H1 (cell line): ENCODE data around the gene CFAP74. TPM values are rescaled to one million over a fixed set of nuclear protein-coding genes. Genes with fewer than 3 reads are reported as not detected.

Experiments used
- CTCF ChIA-PET: fragments of 300-600 bp; sonication (Branson Sonifier 250); formaldehyde crosslinking; loops from one replicate; lab custom pipeline; 2021; ENCODE audit not compliant: partially characterized antibody; lab: Charles Lee
- POLR2A ChIA-PET: fragments of 300-600 bp; sonication (Branson Sonifier 250); formaldehyde crosslinking; loops from one replicate; lab custom pipeline; 2021; ENCODE audit warnings: inconsistent platforms; ENCODE audit not compliant: partially characterized antibody; lab: Charles Lee
- DNase-seq, 2 experiments: peaks; one replicate each; pipeline versions ENCODE4 v3.0.0 to v3.0.0-alpha.2; 2010 to 2022; ENCODE audit warnings: low spot score in 2 of 2, low read depth in 1 of 2, mixed read lengths in 1 of 2
- FAIRE-seq: peaks from 2 replicates; lab custom pipeline; 2011; peaks lifted over from hg19 to GRCh38; lab: Jason Lieb, UNC
- H2AFZ ChIP-seq: 2 replicates; pipeline ENCODE4 v1.8.1; 2012; ENCODE audit warnings: low read length, inconsistent platforms
- H2AK5ac ChIP-seq: 2 replicates; pipeline ENCODE4 v1.6.1; 2013; ENCODE audit warnings: low read depth, low read length
- H2BK120ac ChIP-seq: replicated peaks from 2 replicates; pipeline ENCODE3; 2013; ENCODE audit warnings: low read depth, low read length, inconsistent platforms
- H2BK12ac ChIP-seq: 2 replicates; pipeline ENCODE4 v1.6.1; 2013; ENCODE audit warnings: low read depth, low read length
- H2BK15ac ChIP-seq: 2 replicates; pipeline ENCODE4 v1.6.1; 2013; ENCODE audit warnings: low read length
- H2BK20ac ChIP-seq: 2 replicates; pipeline ENCODE4 v1.6.1; 2013; ENCODE audit warnings: low read length
- H2BK5ac ChIP-seq: 2 replicates; pipeline ENCODE4 v1.6.1; 2013; ENCODE audit warnings: low read depth, low read length
- H3K14ac ChIP-seq: 2 replicates; pipeline ENCODE4 v1.6.1; 2013; ENCODE audit warnings: inconsistent platforms; ENCODE audit not compliant: insufficient read length
- H3K18ac ChIP-seq: 2 replicates; pipeline ENCODE4 v1.6.1; 2013; ENCODE audit warnings: low read length; ENCODE audit errors: extremely low read depth
- H3K23ac ChIP-seq: 2 replicates; pipeline ENCODE4 v1.6.1; 2013; ENCODE audit warnings: inconsistent platforms; ENCODE audit not compliant: insufficient read length
- H3K23me2 ChIP-seq: 2 replicates; pipeline ENCODE4 v1.6.1; 2013; ENCODE audit warnings: low read depth, low read length
- H3K27ac ChIP-seq: 2 replicates; pipeline ENCODE4 v1.6.1; 2011; ENCODE audit warnings: low read depth, low read length, inconsistent platforms
- H3K27me3 ChIP-seq, 4 experiments: replicated peaks in 1 of 4; 1 replicate in 1 of 4; 2 replicates in 3 of 4; pipeline versions ENCODE4 v1.6.1 to v1.8.1; 2011 to 2013; ENCODE audit warnings: low read length in 3 of 4, mild to moderate bottlenecking in 3 of 4, inconsistent platforms in 2 of 4, mixed read lengths in 2 of 4, moderate library complexity in 1 of 4; ENCODE audit not compliant: control insufficient read depth in 3 of 4, insufficient read depth in 3 of 4; ENCODE audit errors: extremely low read depth in 1 of 4
- H3K36me3 ChIP-seq, 4 experiments: 2 replicates each; pipeline versions ENCODE4 v1.6.1 to v1.8.1; 2011 to 2013; ENCODE audit warnings: mild to moderate bottlenecking in 4 of 4, low read length in 3 of 4, moderate library complexity in 2 of 4, control low read depth in 1 of 4, inconsistent platforms in 1 of 4; ENCODE audit not compliant: insufficient read depth in 4 of 4, control insufficient read depth in 2 of 4
- H3K4ac ChIP-seq: replicated peaks from 2 replicates; pipeline ENCODE3; 2013; ENCODE audit warnings: low read length, low read depth, mixed read lengths, inconsistent platforms; ENCODE audit not compliant: insufficient read length
- H3K4me1 ChIP-seq, 4 experiments: replicated peaks in 1 of 4; 1 replicate in 1 of 4; 2 replicates in 3 of 4; pipeline versions ENCODE4 v1.6.1 to v1.8.1; 2011 to 2013; ENCODE audit warnings: low read length in 3 of 4, inconsistent platforms in 2 of 4, mixed read lengths in 1 of 4; ENCODE audit not compliant: insufficient read depth in 4 of 4, control insufficient read depth in 3 of 4
- H3K4me2 ChIP-seq, 2 experiments: 2 replicates each; pipeline versions ENCODE4 v1.6.1 to v1.8.1; 2011 to 2013; ENCODE audit warnings: low read depth in 2 of 2, low read length in 2 of 2, control low read depth in 1 of 2, inconsistent platforms in 1 of 2, mild to moderate bottlenecking in 1 of 2; ENCODE audit not compliant: insufficient read depth in 1 of 2
- H3K4me3 ChIP-seq, 4 experiments: fragments of 200-600, 300-600 bp in 1 of 4; sonication (generic), shearing (Covaris generic), sonication (Bioruptor Twin) in 1 of 4; 2 replicates each; pipeline versions ENCODE4 v1.5.1 to v1.8.1; 2011 to 2016; ENCODE audit warnings: low read length in 4 of 4, low read depth in 3 of 4, control low read depth in 2 of 4, inconsistent platforms in 2 of 4, mild to moderate bottlenecking in 2 of 4, mixed read lengths in 1 of 4, moderate library complexity in 1 of 4; ENCODE audit not compliant: insufficient read depth in 2 of 4; ENCODE audit errors: extremely low read depth in 1 of 4
- H3K56ac ChIP-seq: replicated peaks from 2 replicates; pipeline ENCODE3; 2013; ENCODE audit warnings: low read depth, mild to moderate bottlenecking, mixed read lengths, low read length, inconsistent platforms; ENCODE audit not compliant: insufficient read length
- H3K79me1 ChIP-seq: 2 replicates; pipeline ENCODE4 v1.6.1; 2013; ENCODE audit warnings: low read depth, low read length, control low read depth
- H3K79me2 ChIP-seq, 2 experiments: 2 replicates each; pipeline versions ENCODE4 v1.6.1 to v1.8.1; 2012 to 2013; ENCODE audit warnings: low read length in 2 of 2, mild to moderate bottlenecking in 2 of 2, inconsistent platforms in 1 of 2; ENCODE audit not compliant: insufficient read depth in 2 of 2, control insufficient read depth in 1 of 2
- H3K9ac ChIP-seq, 4 experiments: replicated peaks in 1 of 4; 1 replicate in 1 of 4; 2 replicates in 3 of 4; pipeline versions ENCODE4 v1.6.1 to v1.8.1; 2011 to 2013; ENCODE audit warnings: low read depth in 3 of 4, low read length in 3 of 4, control low read depth in 2 of 4, mild to moderate bottlenecking in 2 of 4, moderate library complexity in 2 of 4, inconsistent platforms in 1 of 4; ENCODE audit errors: extremely low read depth in 1 of 4
- H3K9me3 ChIP-seq, 2 experiments: 2 replicates each; pipeline versions ENCODE4 v1.6.1 to v1.8.1; 2012 to 2013; ENCODE audit warnings: mild to moderate bottlenecking in 2 of 2, moderate library complexity in 2 of 2, control low read depth in 1 of 2, inconsistent platforms in 1 of 2, low read depth in 1 of 2, low read length in 1 of 2, mixed read lengths in 1 of 2; ENCODE audit not compliant: insufficient read depth in 2 of 2
- H4K20me1 ChIP-seq, 2 experiments: replicated peaks in 1 of 2; 2 replicates each; pipeline versions ENCODE3 to v1.8.1; 2011 to 2013; ENCODE audit warnings: inconsistent platforms in 2 of 2, low read length in 2 of 2, mild to moderate bottlenecking in 1 of 2; ENCODE audit not compliant: insufficient read depth in 2 of 2, control insufficient read depth in 1 of 2
- H4K5ac ChIP-seq: 2 replicates; pipeline ENCODE4 v1.6.1; 2013; ENCODE audit warnings: low read length, low read depth, mixed read lengths, inconsistent platforms; ENCODE audit not compliant: insufficient read length
- H4K8ac ChIP-seq: 2 replicates; pipeline ENCODE4 v1.8.0; 2013; ENCODE audit warnings: mild to moderate bottlenecking, moderate library complexity, low read length, inconsistent platforms; ENCODE audit not compliant: insufficient read depth; ENCODE audit errors: extremely low read depth
- H4K91ac ChIP-seq: replicated peaks from 2 replicates; pipeline ENCODE3; 2013; ENCODE audit warnings: low read length, mixed read lengths, inconsistent platforms; ENCODE audit not compliant: insufficient read length
- ASH2L ChIP-seq: fragments of 200-600, 300-600 bp; sonication (generic); IDR thresholded peaks from one replicate; pipeline ENCODE4 v1.7.1; 2017; ENCODE audit warnings: low read length
- ATF3 ChIP-seq: IDR thresholded peaks from 2 replicates; pipeline ENCODE4 v1.6.1; 2011; ENCODE audit warnings: low read depth, mild to moderate bottlenecking, low read length; ENCODE audit not compliant: insufficient read depth
- BRCA1 ChIP-seq: IDR thresholded peaks from 2 replicates; pipeline ENCODE4 v1.6.1; 2012; ENCODE audit warnings: low read depth, low read length, improper control_type of control experiment
- CHD1 ChIP-seq: IDR thresholded peaks from 2 replicates; pipeline ENCODE4 v1.6.1; 2012; ENCODE audit warnings: low read depth, low read length, improper control_type of control experiment
- CHD2 ChIP-seq: IDR thresholded peaks from 2 replicates; pipeline ENCODE4 v1.6.1; 2012; ENCODE audit warnings: low read length, improper control_type of control experiment
- CTBP2 ChIP-seq: IDR thresholded peaks from 2 replicates; pipeline ENCODE4 v1.7.0; 2011; ENCODE audit warnings: borderline replicate concordance, mild to moderate bottlenecking, moderate library complexity, mixed read lengths, low read length; ENCODE audit not compliant: insufficient read depth, insufficient read length
- HDAC6 ChIP-seq: IDR thresholded peaks from one replicate; pipeline ENCODE4 v1.7.1; 2012; ENCODE audit warnings: low read depth, mild to moderate bottlenecking, inconsistent platforms, low read length, moderate library complexity
- NRF1 ChIP-seq: IDR thresholded peaks from 2 replicates; pipeline ENCODE4 v1.6.1; 2011; ENCODE audit warnings: mild to moderate bottlenecking, low read depth, low read length, improper control_type of control experiment
- TAF7 ChIP-seq: optimal IDR thresholded peaks from 2 replicates; pipeline ENCODE3; 2011; ENCODE audit warnings: low read depth, mild to moderate bottlenecking, inconsistent platforms, low read length, moderate library complexity, borderline replicate concordance
- WGBS, 2 experiments: shearing (Covaris generic) in 1 of 2; methylation state at CpG; one replicate each; pipeline versions ENCODE4 v1.1.6 to v1.1.7; 2013 to 2015; ENCODE audit warnings: low lambda C conversion rate in 2 of 2, mixed read lengths in 2 of 2, inconsistent platforms in 1 of 2, low coverage in 1 of 2, missing lambda C conversion rate in 1 of 2; ENCODE audit not compliant: insufficient replicate concordance in 2 of 2, insufficient coverage in 1 of 2, insufficient read length in 1 of 2; ENCODE audit errors: extremely low coverage in 1 of 2, missing lambda C conversion rate in 1 of 2; 5-methylcytosine and 5-hydroxymethylcytosine counted together
- polyA plus RNA-seq, 7 experiments: library from polyadenylated mRNA; depleted of rRNA in 3 of 7; stranded (reverse) in 5 of 7; unstranded in 2 of 7; fragments of >200 nt in 5 of 7; fragments of 200-250 nt in 2 of 7; gene quantifications; 1 replicate in 5 of 7; 2 replicates in 1 of 7; 4 replicates in 1 of 7; pipeline versions ENCODE4 v1.2.1 to v1.2.3, GENCODE V29; 2011 to 2013; ENCODE audit warnings: missing spikeins in 2 of 7, mixed read lengths in 2 of 7
- total RNA-seq: library from RNA; stranded (reverse); fragmentation: NEBNext Ultra II Directional; extraction: Animal tissue kit (Norgen Biotek cat#: 25700); gene quantifications from 2 replicates; pipeline ENCODE4 v1.2.1, GENCODE V29; 2021
- TF ChIP-seq, protein P1 (sequence below), 3 experiments: IDR thresholded peaks; 1 replicate in 2 of 3; 2 replicates in 1 of 3; pipeline versions ENCODE4 v1.5.1 to v1.6.1; 2011; ENCODE audit warnings: low read length in 3 of 3, mild to moderate bottlenecking in 3 of 3, inconsistent platforms in 2 of 3, low read depth in 1 of 3, moderate library complexity in 1 of 3; ENCODE audit not compliant: insufficient read depth in 1 of 3; ENCODE audit errors: control extremely low read depth in 1 of 3

The CFAP74 gene
- total and polyA plus RNA-seq, 2 of the 8 experiments (the other 6 are each of a cell fraction or from before 2014, with no cell fraction given) = 0.09 to 0.20 TPM

- H3K79me2 ChIP-seq = no peaks in the 10 kb centered on the region
- H2AFZ ChIP-seq = no peak overlapping the region
- no peak overlapping the region for H3K14ac ChIP-seq
- POLR2A ChIA-PET = interaction anchor here (3.7 kb wide), 1 partner anchor 8 kb away, joined by 11 read pairs; no protein-coding TSS in a partner anchor
- H3K79me1 ChIP-seq = no peaks in the 10 kb centered on the region
- H3K4me1 ChIP-seq = peaks cover 0 to 10% (median 3%) of the 10 kb centered on the region in 4 experiments; a peak in 4 of 7 replicates
- no peak overlapping the region for H3K18ac ChIP-seq
- H3K4ac ChIP-seq = no peak overlapping the region
- H4K5ac ChIP-seq = no peak overlapping the region
- no peak overlapping the region for H2BK5ac ChIP-seq
- no peak overlapping the region for H3K23ac ChIP-seq
- H3K9me3 ChIP-seq = no peaks in the 10 kb centered on the region
- no peak overlapping the region for H4K8ac ChIP-seq
- CTCF ChIA-PET = interaction anchor here (0.6 to 8.0 kb wide), 10 partner anchors 9 to 78 kb away, joined by 3 to 66 read pairs (median 4); no protein-coding TSS in a partner anchor
- no peaks in the 10 kb centered on the region for H3K36me3 ChIP-seq
- H2BK12ac ChIP-seq = no peak overlapping the region
- no peak overlapping the region for H2BK120ac ChIP-seq
- 93% methylated on average over 21 of the region's 25 CpGs; no CpG with 5 or more reads in 1 of the 2 experiments for WGBS, 2 experiments
- no peak overlapping the region for H2BK20ac ChIP-seq
- H3K27me3 ChIP-seq = peaks cover 3 to 19% (median 14%) of the 10 kb centered on the region in 4 experiments
- no peak overlapping the region for H3K27ac ChIP-seq
- H3K4me3 ChIP-seq = no peak overlapping the region
- H4K20me1 ChIP-seq = peaks cover 0 to 4% of the 10 kb centered on the region in 2 experiments
- peaks cover 7% of the 10 kb centered on the region; the same call in 1 of the 2 replicates for H3K23me2 ChIP-seq
- no peak overlapping the region for H2AK5ac ChIP-seq
- DNase-seq = no peak
- no peak for FAIRE-seq
- no peak overlapping the region for H3K56ac ChIP-seq
- no peak overlapping the region for H3K9ac ChIP-seq
- no peak overlapping the region for H4K91ac ChIP-seq
- no peak overlapping the region for H3K4me2 ChIP-seq
- H2BK15ac ChIP-seq = no peak overlapping the region
- TF ChIP-seq BRCA1 = no peak
- TF ChIP-seq ATF3 = no peak
- no peak for TF ChIP-seq CTBP2
- TF ChIP-seq NRF1 = no peak
- no peak for TF ChIP-seq CHD1
- TF ChIP-seq, protein P1, sequence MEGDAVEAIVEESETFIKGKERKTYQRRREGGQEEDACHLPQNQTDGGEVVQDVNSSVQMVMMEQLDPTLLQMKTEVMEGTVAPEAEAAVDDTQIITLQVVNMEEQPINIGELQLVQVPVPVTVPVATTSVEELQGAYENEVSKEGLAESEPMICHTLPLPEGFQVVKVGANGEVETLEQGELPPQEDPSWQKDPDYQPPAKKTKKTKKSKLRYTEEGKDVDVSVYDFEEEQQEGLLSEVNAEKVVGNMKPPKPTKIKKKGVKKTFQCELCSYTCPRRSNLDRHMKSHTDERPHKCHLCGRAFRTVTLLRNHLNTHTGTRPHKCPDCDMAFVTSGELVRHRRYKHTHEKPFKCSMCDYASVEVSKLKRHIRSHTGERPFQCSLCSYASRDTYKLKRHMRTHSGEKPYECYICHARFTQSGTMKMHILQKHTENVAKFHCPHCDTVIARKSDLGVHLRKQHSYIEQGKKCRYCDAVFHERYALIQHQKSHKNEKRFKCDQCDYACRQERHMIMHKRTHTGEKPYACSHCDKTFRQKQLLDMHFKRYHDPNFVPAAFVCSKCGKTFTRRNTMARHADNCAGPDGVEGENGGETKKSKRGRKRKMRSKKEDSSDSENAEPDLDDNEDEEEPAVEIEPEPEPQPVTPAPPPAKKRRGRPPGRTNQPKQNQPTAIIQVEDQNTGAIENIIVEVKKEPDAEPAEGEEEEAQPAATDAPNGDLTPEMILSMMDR (IDR thresholded peaks at IDR 0.05; ENCODE audit: control extremely low read depth in 1 of 3, insufficient read depth in 1 of 3, low read depth in 1 of 3, low read length in 3 of 3) = no peak
- no peak for TF ChIP-seq HDAC6
- no peak for TF ChIP-seq ASH2L
- TF ChIP-seq TAF7 = no peak
- TF ChIP-seq CHD2 = no peak
- TF ChIP-seq, all 59 proteins: peak for 0
Measured at GRCh38 chr1:2021550-2021949, 18.0 kb upstream of the CFAP74 start.
